ENCODE data around the gene RNU2-1. TPM values are rescaled to one million over a fixed set of nuclear protein-coding genes. Genes with fewer than 3 reads are reported as not detected.
"Not testable (repeated sequence)": the region's sequence is repeated elsewhere in the genome, so short reads cannot be mapped to it uniquely, and the experiment has no call there.

Gene RNU2-1
- polyA plus RNA-seq (ENCODE audit: insufficient read length in 4 of 4), result 1 to 10 TPM in 2 of 4 donors, under 1 TPM in 1, not detected in 1; 0.96 to 2.3 (median 1.0) TPM

DNA sequence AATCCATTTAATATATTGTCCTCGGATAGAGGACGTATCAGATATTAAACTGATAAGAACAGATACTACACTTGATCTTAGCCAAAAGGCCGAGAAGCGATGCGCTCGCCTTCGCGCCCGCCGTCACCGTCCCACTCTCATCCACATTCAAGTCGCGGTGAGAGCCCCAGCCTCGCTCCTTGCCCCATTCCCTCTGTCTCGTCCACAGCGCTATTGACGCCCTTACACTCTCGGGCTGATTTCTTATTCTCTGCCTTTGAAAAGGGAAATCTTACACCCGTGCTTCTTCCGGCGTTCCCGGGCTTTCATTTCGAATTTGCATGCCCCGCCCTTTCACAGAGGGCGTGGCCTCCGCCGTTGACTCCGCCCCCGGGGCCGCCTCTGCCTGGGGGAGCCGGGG is at the start of gene RNU2-1:
TSS of gene RNU2-1 (minus strand) at position 101 of the 400 bp plus-strand sequence.
- not testable (repeated sequence) for DNase-seq (ENCODE audit: low read depth in 4 of 4, low spot score in 2 of 4)

DNA sequence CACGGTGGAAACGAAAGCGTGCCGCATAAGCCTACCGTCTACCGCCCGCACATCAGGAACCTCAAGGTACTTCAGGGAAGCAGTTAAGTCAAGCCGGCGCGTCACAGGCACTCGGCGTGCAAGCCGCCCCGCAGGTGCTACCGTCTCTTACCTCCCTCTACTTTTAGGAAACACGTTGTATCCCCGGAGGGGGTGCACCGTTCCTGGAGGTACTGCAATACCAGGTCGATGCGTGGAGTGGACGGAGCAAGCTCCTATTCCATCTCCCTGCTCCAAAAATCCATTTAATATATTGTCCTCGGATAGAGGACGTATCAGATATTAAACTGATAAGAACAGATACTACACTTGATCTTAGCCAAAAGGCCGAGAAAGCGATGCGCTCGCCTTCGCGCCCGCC is 39.1 kb upstream of the RNU2-1 start:
- DNase-seq (ENCODE audit: low read depth in 4 of 4, low spot score in 2 of 4), result not testable (repeated sequence)

DNA sequence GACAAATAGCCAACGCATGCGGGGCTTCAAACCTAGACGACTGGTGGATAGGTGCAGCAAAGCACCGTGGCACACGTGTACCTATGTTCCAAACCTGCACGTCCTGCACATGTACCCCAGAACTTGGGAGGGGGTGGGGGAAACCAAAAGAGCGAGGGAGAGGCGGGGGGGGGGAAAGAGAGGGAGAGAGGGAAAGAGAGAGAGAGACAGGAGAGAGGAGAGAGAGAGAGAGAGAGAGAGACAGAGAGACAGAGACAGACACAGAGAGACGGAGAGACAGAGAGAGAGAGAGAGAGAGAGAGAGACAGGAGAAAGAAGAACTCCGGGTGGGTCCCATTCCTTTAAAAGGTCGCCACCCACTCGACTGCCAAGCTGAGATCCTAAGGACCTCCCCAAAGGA is 38.7 kb upstream of the RNU2-1 start:
- DNase-seq (ENCODE audit: low read depth in 4 of 4, low spot score in 2 of 4), result not testable (repeated sequence)

DNA sequence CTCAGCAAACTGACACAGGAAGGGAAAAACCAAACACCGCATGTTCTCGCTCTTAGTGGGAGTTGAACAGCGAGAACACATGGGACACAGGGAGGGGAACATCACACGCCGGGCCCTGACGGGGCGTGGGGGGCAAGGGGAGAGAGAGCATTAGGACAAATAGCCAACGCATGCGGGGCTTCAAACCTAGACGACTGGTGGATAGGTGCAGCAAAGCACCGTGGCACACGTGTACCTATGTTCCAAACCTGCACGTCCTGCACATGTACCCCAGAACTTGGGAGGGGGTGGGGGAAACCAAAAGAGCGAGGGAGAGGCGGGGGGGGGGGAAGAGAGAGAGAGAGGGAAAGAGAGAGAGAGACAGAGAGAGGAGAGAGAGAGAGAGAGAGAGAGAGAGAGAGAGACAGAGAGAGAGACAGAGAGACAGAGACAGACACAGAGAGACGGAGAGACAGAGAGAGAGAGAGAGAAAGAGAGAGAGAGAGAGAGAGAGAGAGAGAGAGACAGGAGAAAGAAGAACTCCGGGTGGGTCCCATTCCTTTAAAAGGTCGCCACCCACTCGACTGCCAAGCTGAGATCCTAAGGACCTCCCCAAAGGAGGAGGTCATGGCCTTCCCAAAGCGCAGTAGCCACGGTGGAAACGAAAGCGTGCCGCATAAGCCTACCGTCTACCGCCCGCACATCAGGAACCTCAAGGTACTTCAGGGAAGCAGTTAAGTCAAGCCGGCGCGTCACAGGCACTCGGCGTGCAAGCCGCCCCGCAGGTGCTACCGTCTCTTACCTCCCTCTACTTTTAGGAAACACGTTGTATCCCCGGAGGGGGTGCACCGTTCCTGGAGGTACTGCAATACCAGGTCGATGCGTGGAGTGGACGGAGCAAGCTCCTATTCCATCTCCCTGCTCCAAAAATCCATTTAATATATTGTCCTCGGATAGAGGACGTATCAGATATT is 37.1 kb upstream of the RNU2-1 start:
- DNase-seq (ENCODE audit: low read depth in 4 of 4, low spot score in 2 of 4), result not testable (repeated sequence)

DNA sequence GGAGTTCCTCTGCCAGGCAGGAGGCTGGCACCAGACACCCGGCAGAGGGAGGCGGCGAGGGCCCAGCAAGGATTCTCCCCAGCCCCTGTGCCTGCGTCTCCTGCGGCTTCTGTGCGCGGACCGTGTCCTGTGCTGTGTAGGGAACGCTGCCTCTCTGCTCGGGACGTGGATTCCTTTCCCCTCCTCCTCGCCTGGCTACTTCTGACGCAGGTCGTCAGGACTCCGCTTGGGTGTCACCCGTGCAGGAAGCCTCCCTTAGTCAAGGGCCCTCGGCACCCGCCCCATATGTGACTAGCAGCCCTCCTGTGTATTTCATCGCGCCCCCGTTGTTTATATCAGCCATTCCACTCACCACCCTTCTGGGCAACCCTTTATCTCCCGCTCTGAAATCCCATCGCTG is 12.7 kb upstream of the RNU2-1 start:
- DNase-seq (ENCODE audit: low read depth in 4 of 4, low spot score in 2 of 4), result not testable (repeated sequence)

DNA sequence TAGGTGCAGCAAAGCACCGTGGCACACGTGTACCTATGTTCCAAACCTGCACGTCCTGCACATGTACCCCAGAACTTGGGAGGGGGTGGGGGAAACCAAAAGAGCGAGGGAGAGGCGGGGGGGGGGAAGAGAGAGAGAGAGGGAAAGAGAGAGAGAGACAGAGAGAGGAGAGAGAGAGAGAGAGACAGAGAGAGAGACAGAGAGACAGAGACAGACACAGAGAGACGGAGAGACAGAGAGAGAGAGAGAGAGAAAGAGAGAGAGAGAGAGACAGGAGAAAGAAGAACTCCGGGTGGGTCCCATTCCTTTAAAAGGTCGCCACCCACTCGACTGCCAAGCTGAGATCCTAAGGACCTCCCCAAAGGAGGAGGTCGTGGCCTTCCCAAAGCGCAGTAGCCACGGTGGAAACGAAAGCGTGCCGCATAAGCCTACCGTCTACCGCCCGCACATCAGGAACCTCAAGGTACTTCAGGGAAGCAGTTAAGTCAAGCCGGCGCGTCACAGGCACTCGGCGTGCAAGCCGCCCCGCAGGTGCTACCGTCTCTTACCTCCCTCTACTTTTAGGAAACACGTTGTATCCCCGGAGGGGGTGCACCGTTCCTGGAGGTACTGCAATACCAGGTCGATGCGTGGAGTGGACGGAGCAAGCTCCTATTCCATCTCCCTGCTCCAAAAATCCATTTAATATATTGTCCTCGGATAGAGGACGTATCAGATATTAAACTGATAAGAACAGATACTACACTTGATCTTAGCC is 7.0 kb upstream of the RNU2-1 start:
- DNase-seq (ENCODE audit: low read depth in 4 of 4, low spot score in 2 of 4), result not testable (repeated sequence)

DNA sequence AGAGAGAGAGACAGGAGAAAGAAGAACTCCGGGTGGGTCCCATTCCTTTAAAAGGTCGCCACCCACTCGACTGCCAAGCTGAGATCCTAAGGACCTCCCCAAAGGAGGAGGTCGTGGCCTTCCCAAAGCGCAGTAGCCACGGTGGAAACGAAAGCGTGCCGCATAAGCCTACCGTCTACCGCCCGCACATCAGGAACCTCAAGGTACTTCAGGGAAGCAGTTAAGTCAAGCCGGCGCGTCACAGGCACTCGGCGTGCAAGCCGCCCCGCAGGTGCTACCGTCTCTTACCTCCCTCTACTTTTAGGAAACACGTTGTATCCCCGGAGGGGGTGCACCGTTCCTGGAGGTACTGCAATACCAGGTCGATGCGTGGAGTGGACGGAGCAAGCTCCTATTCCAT is 5.8 kb upstream of the RNU2-1 start:
- not testable (repeated sequence) for DNase-seq (ENCODE audit: low read depth in 4 of 4, low spot score in 2 of 4)

DNA sequence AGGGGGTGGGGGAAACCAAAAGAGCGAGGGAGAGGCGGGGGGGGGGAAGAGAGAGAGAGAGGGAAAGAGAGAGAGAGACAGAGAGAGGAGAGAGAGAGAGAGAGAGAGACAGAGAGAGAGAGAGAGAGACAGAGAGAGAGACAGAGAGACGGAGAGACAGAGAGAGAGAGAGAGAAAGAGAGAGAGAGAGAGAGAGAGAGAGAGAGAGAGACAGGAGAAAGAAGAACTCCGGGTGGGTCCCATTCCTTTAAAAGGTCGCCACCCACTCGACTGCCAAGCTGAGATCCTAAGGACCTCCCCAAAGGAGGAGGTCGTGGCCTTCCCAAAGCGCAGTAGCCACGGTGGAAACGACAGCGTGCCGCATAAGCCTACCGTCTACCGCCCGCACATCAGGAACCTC is 514 bp downstream of the RNU2-1 start:
- DNase-seq (ENCODE audit: low read depth in 4 of 4, low spot score in 2 of 4), result not testable (repeated sequence)

DNA sequence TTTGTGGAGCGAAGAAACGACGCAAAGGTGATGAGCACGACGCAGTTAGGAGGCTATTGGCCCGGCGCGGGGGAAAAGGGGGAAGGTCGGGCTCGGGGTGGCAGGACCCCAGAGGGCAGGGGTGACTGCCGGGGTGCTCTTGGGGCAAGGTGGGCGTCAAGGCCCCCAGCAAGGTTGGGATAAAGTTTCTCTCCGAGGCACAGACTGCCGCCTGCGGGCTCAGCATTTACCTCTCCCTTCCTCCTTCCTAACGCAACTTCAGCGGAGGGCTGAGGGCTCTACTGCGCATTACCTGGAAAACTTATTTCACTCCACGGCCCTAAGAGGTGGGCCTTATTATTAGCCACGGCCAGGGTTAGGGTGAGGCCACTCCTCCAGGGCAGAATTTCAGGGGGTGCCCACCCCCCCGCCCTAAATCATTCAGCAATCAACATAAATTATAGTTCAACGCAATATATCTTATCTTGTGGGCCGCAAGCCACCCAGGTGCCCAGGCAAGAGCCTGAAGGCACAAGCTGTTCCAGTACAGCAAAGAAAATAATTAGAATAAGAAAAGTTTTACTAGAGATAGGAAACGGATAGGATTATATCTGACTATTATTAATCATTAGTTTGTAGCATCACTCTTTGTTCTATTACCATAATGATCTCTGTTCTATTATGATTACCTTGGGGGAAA is 1.6 kb downstream of the RNU2-1 start:
- not testable (repeated sequence) for DNase-seq (ENCODE audit: low read depth in 4 of 4, low spot score in 2 of 4)

DNA sequence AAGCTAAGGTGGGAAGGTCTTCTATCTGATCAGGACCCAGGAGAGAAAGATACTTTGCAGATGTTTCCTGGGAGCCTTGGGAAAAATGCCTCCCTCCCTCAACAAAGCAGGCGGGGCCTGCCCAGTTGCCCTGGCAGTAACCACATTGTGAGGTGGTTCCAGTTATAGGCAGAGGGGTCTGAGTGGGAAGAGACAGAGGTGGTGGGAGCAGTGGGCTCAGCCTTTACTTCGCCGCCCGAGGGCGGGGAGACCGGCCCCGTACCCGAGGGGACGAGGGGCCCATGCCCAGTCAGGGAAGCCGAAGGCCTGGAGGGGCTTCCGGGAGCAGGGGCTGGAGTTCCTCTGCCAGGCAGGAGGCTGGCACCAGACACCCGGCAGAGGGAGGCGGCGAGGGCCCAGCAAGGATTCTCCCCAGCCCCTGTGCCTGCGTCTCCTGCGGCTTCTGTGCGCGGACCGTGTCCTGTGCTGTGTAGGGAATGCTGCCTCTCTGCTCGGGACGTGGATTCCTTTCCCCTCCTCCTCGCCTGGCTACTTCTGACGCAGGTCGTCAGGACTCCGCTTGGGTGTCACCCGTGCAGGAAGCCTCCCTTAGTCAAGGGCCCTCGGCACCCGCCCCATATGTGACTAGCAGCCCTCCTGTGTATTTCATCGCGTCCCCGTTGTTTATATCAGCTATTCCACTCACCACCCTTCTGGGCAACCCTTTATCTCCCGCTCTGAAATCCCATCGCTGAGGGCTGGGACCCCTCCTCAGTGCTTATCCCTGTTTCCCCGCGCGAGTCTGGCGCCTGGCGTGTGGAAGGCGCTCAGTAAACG is 2.4 kb downstream of the RNU2-1 start:
- DNase-seq (ENCODE audit: low read depth in 4 of 4, low spot score in 2 of 4), result not testable (repeated sequence)

DNA sequence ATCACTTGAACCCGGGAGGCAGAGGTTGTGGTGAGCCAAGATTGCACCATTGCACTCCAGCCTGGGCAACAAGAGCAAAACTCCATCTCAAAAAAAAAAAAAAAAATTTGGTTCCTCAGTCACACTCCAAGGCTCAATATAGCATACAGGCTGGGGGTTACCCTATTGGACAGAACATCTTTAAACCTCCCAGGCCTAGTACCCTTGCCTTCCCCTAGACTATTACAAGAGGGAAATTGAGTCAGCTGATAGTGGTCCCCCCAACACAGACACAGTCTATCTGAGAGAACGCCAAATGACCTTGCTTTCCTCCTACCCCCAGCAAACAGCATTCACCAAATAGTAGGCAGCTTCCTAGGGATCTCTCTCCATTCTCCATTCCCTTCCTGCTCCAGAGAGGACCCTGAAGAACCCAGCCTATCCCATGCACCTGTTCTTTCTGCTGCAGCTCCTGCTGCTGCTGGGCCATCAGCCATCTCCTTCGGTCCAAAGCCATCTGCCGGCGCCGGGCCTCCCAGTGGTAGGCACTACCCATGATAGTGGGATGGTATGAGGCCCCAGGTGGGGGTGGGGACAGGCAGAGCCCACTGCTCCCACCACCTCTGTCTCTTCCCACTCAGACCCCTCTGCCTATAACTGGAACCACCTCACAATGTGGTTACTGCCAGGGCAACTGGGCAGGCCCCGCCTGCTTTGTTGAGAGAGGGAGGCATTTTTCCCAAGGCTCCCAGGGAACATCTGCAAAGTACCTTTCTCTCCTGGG is 5.6 kb downstream of the RNU2-1 start, which contains the start of gene CCDC200:
TSS of gene CCDC200 (minus strand) at position 604 of the 763 bp plus-strand sequence. CDS start at position 535, 69 bp downstream.
- DNase-seq (ENCODE audit: low read depth in 4 of 4, low spot score in 2 of 4), result not testable (repeated sequence)

DNA sequence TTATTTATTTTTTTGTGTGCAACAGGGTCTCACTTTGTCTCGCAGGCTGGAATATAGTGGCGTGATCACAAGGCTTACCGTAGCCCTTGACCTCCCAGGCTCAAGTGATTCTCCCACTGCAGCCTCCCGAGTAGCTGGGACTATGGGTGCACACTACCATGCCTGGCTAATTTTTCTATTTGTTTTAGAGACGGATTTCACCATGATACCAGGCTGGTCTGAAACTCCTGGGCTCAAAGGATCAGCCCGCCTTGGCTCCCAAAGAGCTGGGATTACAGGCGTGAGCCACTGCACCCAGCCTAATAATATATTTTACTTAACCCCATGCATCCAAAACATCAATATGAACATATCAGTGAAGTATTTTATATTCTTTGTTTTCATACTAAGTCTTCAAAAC is 7.4 kb downstream of the RNU2-1 start:
- no peak for DNase-seq (ENCODE audit: low read depth in 4 of 4, low spot score in 2 of 4)

DNA sequence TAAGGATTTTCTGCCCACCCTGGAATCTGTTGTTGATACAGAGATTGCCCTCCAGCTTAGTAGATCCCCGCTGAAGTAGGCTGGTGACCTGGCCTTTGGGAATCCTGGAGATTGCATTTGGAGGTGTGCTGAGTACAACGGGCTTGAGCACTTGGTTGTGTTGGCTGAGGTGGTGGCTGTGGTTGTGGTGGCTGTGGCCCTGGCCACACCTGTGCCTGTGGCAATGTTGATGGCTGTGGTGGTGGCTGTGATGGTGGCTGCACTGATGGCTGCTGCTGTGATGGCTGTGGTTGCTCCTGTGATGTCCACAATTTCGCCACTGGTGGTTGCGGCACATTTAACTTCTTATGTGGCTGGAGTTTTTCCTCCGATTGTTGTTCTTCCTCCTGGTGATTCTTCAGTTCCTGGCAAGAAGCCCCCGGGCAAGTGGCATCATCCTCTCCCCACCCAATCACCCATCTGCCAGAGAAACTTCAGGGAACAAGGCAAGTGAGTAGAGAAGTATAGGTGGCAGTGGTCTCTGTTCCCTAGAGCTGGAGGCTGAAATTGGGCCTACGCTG is 9.6 kb downstream of the RNU2-1 start:
- no peak for DNase-seq (ENCODE audit: low read depth in 4 of 4, low spot score in 2 of 4)

DNA sequence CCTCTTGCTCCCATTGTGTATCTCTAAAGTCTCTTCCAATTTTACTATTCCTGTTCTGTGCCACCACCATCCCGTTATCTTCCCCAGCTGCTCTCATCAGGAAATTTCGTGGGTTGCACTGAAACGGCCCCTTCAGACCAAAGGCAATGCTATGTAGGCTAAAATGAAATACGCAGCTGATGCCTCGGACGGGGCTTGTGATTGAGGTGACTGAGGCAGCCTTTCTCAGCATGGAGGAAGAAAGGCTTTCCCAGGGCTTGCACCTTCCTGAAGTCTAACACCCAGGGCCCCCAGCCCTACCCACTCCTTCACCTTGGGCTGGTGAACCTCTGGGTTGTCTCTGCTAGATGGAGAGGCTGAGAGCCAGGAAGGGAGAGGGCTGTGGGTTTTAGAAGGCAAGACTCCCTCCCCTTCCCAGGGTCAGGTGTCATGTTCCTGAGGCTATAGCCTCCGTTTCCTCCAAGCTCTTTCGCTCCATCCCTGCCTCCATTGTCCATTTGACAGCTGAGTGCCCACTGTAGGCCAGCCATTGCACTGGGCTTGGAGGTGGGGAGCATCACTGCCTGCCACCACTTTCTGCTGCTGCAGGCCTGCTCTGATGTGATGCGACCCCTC is 13.2 kb downstream of the RNU2-1 start:
- no peak for DNase-seq (ENCODE audit: low read depth in 4 of 4, low spot score in 2 of 4)

DNA sequence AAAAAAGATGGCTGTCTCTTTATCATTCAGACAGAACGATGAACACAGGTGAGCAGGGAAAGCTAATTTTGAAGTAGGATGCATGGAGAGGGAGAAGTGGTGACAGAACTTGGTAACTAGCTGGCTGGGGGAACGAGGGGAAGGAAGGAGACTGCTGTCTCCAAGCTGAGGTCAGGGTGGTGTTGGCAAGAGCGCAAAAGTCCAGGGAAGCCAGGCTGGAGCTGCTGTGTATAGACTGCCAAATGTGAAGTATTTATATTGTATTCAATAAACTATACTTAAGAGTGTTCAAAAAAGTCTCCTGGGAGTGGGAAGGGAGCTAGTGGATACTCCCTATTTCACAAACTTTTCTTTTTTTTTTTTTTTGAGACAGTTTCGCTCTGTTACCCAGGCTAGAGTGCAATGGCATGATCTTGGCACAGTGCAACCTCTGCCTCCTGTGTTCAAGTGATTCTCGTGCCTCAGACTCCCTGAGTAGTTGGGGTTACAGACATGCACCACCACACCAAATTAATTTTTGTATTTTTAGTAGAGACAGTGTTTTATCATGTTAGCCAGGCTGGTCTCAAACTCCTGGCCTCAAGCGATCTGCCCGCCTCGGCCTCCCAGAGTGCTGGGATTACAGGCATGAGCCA is 13.9 kb downstream of the RNU2-1 start:
- DNase-seq (ENCODE audit: low read depth in 4 of 4, low spot score in 2 of 4), result no peak

DNA sequence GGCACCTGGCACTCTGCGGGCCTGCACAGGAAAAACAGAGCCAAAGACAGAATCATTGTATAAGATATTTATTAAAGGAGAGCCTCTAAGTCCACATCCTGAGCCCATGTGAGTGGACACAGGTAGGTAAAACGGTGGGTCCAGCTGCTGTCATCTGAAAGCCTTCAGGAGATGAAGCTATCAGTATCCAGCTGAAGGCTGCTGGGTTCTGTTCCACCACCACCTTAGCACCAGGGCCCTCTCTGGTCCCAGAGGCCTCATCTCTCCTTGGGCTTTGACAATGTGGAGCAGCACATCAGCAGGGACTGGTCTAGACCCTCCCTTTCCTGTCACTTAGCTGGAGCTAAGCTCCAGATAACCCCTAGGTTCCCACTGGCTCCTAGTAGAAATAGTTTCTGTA is 14.8 kb downstream of the RNU2-1 start:
- no peak for DNase-seq (ENCODE audit: low read depth in 4 of 4, low spot score in 2 of 4)

DNA sequence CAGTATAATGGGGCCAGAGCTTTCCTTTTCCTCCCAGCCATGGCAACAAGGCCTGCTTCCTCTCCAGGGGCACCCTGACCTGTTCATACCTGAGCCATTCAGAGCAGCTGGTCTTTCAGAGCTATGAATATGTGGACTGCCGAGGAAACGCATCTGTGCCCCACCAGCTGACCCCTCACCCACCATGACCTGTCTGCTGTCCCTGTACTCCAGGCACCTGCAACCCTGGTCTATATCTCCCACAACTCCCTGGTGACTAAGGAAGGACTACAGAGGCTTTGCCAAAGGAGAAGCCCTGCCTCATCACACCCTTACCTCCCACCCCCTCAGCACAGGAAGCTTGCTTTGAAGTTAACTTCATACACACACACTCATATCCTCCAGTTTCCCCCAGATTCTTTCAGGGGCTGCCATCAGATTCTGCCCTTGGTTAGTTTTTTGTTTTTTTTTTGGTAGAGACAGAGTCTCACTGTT is 16.1 kb downstream of the RNU2-1 start:
- DNase-seq (ENCODE audit: low read depth in 4 of 4, low spot score in 2 of 4), result no peak

Measured in left renal cortex interstitium (tissue), 4 donors.